ENCODE measurements around the gene CCSER1.
"Not testable (repeated sequence)": the region's sequence is repeated elsewhere in the genome, so short reads cannot be mapped to it uniquely, and the experiment has no call there.

- TF ChIP-seq TAF1 (IDR thresholded peaks at IDR 0.05; ENCODE audit: low read depth); CTCF (IDR thresholded peaks at IDR 0.05; ENCODE audit: poor library complexity, severe bottlenecking); EP300 (conservative IDR thresholded peaks at IDR 0.05; ENCODE audit: poor library complexity, severe bottlenecking); EZH2 (IDR thresholded peaks at IDR 0.05; ENCODE audit: borderline replicate concordance, insufficient read depth, low read length, poor library complexity, severe bottlenecking); POLR2AphosphoS5 (IDR thresholded peaks at IDR 0.05); RAD21 (conservative IDR thresholded peaks at IDR 0.05): not testable (repeated sequence)
Measured at GRCh38 chr4:90317140-90317539, 189.9 kb downstream of the CCSER1 start.

Data from neural cell (in vitro differentiated cells).